ENCODE measurements around the gene CLPSL2.

Gene CLPSL2

GRCh38 chr6:35824552-35825192, 48.3 kb downstream of the CLPSL2 start:
- TF ChIP-seq CTCF (IDR thresholded peaks at IDR 0.05; ENCODE audit: extremely low read depth, missing control alignments) = no peak

More at GRCh38 chr6:35824552-35825192, 48.3 kb downstream of the CLPSL2 start:
- DNase-seq (ENCODE audit: low spot score) = no peak

Data from GM20000 (cell line).